Stimulated activated CD8-positive, alpha-beta memory T cell treated with anti-CD3 and anti-CD28 coated beads, Interleukin-4, amount 100 ng/mL, for 4 hours (primary cell): ENCODE data around the gene RGS3.
"Not testable (repeated sequence)": the region's sequence is repeated elsewhere in the genome, so short reads cannot be mapped to it uniquely, and the experiment has no call there.

ENCODE experiments used
- DNase-seq, 2 donors: peaks; one replicate each; pipeline ENCODE4 v3.0.0-alpha.2; 2020; ENCODE audit warnings: low read depth in 2 of 2, low spot score in 1 of 2

The RGS3 gene

DNA sequence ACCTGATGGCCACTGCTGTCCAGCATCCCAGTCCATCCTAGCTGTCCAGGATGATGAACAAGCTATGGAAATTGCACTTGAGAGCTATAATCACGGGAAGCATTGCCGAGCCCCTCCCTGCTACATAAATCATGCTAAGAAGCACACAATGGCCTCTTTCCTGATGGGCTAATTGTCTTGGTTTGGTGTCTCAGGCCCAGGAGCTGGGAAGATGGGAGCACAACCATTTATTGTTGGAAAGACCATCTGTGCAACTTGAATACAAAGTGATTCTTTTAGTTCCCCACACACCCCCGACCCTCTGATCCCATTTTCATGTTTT is 80.4 kb downstream of the RGS3 start:
- DNase-seq: no peak

DNA sequence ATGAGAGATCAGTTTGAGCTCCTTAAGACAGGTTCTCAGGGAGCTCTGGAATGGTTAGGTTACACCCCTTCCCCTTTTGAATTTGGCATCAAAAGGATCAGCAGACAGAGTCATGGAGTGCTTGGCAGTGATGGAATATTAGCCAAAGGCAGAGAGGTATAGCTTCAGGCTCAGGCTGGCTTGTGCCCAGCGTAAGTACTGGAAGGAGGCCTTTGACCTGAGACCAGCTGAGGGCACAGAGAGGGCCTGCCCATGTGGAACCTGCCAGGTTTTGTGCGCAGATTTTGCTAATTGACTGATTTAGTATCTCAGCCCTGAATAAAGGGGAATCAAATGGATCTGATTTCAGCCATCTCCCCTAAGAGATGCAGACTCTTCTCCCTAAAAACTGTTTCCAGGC is 81.5 kb downstream of the RGS3 start:
- DNase-seq: no peak

DNA sequence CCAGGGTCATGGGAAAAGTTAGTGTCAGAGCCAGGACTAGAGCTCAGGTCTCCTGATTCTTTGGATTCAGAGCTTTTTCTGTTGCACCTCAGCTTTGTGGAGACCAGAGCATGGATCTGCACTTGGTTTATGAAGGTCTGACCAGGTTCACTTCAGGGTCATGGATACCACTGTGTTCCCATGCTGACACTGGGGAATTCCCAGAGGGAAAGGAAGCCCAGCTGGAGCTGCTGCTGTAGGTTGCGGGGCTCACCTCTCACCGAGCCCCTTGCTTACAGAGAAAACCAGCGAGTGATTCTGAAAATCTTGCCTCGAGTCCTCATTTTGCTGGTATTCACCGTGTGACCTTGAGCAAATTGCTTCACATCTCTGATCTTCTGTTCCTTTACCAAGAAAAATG is 83.0 kb downstream of the RGS3 start:
- no peak for DNase-seq

DNA sequence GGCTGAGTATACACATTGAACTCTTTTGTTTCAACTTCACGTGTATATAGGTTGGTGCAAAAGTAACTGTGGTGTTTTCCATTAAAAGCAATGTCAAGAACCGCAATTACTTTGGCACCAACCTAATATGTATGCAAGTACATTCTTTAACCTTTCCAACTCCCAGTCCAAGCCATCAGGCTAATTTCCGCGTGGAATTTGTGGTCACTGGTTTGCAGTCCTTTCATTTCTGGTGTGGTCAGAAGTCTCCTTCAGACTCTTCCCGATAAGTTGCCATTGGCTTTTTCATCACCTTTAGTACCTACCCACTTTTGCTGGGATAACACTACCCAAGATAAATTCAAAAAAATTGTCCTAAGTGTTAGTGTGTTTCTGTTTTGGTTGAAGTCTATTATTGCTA is 84.0 kb downstream of the RGS3 start:
- no peak for DNase-seq

DNA sequence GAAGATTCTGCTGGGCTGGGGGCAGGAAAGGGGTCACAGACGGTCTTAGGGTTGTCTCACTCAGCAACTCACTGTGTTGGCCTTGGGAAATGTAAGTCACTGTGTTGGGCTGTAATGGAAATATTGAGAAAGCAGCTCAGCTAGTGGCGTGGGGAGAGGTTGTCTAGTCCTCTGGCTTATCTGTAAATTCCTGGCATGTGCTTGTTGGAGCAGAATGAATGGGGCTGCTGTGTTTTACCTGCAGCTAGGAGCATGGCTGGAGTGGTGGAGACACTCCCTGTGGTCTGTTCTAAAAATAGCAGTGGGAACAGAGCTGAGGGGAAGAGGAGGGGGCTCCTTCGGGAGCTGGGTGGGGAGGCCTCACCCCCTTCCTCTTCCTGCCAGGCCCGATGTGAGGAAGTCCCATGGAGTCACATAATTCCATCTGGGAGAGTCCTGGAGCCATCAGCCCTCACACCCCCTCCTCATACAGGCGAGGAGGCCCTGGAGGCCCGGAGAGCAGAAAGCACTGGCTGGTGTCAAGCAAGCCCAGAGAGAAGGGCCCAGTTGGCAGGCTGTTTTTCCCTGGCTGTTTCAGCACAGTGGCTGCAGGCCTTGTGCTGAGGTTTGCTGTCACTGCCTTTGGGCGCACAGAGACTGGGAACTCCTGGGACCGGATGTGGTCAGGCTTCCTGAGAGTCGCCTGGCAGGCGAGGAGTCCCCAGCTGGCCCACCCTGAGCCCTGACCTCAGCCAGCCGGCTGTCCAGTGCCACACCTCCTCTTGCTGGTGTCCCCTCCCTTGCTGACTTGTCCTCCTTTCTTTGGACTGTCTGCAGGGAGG is 84.9 kb downstream of the RGS3 start:
- peak in 1 of 2 donors; percentile 21 for DNase-seq

DNA sequence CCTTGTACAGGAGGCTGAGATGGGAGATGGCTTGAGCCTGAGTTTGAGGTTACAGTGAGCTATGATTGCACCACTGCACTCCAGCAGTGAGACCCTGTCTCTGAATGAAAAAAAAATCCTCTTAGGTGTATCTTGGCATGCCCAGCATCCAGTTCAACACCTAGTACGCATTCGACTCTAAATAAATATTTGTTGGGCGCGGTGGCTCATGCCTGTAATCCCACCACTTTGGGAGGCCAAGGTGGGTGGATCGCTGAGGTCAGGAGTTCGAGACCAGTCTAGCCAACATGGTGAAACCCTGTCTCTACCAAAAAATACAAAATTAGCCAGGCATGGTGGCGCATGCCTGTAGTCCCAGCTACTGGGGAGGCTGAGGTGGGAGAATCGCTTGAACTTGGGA is 86.4 kb downstream of the RGS3 start:
- DNase-seq: not testable (repeated sequence)

DNA sequence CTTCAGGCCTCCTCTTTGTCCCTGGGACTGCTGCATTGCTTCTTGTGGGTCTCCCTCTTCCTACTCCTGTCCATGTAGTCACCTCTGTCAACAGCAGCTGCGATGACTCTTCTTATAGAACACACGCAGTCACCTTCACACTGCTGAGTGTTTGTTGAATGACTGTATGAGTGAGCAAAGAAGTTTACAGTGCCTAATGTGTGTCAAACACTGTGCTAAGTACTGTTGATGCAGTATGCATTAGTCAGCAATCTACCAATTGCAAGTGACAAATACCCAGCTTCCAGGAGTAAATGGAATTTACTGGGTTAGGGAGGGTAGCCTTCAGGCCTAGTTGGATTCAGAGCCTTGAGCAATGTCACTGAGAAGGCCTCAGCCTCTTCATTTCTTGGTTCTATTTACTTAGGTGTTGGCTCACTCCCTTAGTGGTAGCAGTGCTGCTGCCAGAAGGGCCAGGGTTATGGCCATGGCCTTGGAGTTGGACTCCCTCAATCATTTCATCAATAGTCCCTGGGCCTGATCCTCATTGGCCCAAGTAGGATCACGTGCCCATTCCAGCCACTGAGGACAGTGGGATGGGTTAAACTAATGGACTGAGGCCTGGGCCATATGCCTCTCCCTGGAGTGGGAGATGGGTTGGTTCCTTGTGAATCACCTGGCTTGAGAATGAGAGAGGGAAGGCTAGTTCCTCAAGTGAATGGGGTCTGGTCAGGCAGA is 93.5 kb downstream of the RGS3 start:
- DNase-seq: no peak

DNA sequence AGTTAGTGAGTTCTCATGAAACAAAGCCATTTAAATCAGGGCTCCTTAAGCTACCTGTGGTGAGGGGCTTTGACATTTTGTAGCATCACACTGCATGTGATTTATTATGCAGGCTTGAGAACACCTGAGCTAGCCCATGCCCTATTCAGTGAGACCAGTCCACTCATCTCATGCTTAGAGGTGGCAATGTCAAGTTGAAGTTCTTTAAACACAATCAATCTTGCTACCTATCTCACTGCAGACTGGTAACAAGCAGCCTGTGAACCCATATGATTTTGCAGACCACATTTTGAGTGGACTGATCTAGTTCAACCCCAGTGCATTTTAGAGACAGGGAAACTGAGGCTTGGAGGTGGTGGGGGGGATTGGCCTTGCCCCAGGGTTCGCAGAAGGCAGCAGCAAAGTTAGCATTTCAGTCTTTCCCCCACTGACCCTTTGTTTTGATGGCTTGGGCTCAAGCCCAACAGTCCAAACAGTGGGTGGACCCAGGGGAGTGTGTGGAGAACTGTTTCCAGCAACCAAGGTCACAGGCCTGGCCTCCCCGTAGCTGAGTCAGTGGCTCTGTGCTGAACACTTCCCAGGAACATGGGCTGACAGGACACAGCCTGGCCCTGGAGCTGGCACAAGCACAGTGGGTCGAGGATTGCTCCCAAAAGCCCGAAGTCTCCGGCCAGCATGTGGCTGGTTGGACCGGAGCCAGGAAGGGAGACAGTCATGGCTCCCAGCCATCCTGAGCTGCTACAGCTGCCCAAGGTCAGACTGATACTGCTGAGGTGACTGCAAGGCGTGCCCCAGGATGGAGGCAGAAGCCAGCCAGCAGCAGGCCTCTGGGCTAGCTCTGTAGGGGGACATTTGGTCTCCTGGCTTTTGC is 95.3 kb downstream of the RGS3 start:
- no peak for DNase-seq

DNA sequence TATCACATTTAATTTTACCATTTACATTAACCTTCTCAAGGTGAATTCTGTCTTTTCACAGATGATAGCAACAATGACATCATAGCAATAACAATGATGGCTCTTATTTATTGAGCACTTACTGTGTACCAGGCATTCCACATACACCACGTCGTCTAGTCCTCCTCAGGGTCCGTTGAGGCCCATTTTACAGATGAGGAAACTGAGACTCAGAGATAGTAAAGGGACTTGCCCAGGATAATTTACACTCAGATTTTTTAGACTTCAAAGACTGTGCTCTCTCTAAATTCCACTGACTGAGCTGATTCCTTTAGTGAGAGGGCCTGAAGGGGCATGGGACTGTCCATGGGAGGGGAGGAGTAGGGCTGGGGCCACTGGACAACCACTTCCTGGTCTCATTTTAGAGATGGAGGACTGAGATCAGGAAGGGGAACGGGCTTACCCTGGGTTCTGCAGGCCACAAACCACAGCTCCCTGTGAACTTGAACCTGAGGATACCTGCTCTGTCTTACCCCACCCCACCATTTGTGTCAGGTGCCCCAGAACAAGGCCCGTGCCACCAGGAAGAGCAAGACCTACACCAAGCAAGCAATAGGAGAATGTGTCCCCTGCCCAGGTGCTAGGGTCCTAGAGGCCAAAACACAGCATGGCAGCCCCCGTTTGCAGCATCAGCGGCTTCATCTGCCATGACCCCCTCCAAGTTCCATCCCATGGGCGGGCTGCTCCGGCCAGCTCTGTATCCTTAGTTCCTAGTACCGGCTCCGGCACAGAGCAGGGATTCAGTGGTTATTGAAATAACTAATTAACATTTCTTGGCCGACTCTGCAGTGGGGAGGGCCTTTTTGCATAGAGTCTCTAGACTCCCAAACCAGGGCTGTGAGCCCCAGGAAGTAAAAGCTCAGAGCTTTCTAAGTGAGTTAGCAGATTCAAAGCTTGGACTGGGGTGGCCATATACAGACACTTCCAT is 96.6 kb downstream of the RGS3 start:
- DNase-seq: no peak

DNA sequence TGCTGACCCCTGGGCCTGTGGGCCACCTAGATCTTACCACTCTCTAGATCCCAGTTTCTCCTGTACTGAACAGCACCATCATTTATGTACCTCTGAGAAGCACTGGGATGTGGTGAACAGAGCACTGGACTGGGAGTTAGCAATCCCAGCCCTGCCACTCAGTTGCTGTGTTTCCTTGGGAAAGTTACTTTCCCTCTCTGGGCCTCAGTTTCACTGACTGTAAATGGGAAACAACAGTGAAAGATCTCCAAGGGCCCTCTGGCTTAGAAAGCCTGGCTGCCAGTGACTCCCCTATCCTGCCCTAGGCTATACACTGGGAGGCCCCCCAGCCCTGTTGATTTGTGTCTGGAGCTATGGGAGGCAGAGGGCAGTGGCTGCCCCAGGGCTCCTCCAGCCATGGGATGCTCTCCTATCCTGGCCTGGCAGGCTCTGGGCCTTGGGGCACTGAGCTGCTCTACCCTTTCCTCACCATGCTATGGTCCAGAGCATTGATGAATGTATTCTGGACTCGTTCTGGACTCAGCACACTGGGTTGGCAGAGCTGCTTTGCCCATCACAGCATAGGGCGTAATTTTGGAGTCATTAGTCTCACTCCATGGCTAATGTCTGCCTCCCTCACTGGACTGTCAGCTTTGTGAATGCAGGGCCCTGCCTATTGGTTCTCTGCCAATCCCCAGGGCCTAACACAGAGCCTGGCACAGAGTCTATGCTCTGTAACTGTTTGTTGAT is 99.3 kb downstream of the RGS3 start:
- DNase-seq: no peak

DNA sequence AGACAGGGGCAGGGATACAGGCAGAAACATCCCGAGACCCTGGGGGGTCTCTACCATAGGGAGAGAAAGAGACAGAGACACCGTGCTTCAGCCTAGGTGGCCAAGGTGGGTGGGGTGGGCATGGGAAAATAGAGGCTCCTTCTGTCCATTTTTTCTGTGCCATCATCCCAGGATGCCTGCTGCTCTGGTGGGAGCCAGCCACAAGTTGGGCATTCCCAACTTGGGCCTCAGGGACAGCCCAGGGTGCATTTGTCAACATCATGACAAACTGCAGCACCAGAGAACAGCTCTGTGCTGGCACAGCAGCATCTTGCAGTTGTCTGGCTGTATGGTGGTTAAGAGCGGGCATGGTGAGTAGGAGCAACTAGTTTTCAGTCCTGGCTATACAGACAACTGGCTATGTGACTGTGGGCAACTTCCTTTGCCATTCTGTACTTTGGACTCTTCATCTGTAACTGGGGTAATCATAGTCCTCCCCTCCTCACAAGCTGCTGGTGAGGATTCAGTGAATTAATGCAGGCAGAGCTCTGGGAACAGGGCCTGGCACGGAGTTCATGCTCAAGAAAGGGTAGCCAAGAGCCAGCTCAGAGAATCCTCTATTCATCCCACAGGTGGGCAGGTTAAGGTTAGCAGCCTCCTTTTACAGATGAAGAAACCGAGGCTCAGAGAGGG is 100.4 kb downstream of the RGS3 start:
- no peak for DNase-seq

DNA sequence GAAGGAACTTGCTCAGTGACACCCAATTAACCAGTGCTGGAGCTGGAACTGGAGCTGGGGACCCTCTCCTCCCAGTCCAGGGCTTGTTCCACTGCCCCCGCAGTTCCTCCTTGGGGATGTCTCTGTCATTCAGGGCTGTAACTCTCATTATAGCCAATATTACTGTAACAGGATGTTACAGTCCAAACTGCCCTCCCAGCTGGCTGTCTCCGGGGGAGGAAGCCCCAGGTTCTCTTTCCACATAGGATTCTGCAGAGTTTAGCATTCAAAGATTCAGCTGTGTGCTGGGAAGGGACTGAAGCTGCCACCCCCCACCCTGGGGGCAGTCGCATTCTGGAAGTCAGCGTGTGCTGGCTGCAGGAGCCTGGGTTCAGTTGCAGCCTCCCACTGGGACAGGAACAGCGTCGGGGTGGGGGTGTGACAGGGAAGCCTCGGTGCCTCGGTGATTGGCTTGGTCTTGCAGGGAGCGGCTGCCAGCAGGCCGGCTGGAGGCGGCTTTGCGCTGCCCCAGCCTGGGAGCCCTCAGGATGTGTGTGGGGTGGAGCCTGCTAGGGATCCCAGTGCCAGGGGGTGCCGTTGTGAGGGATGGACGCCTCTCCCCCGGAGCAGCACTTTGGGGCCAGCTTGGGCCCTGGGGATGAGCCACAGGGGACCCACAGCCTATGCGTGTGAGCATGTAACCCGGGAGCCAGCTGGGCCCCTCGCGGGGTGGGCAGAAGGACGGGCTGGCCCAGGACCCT is 101.1 kb downstream of the RGS3 start:
- no peak for DNase-seq

DNA sequence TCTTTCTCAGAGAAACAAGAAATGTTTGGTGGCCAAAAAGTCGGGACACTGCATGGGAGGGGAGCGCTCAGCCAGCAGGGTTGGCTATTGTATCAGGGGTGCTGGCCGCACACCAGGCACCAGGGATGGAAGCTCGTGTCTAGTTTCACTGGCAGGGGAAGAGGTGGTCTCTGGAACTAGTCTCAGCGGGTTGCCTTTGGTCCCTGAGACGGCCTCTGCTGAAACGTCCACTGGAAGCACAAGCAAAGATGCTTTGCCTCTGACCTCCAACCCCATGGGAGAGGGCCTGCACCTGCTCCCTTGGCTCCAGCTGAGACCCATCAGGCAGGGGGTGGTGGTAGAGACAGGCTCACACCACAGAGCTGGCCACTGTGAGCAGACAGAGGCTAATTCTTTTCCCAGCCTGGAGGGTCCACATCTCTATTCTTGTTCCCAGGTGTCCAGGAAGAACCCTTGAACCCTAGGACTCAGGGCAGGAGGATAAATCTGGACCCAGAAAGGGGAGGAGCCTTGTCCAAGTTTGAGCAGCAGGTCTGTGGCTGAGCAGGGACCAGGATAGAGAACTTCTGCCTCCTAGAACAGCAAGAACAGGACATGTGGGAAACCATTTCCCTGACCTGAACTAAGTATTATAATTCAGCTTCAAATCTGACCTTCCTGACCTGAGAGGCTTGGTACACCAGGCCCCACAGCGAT is 102.6 kb downstream of the RGS3 start:
- no peak for DNase-seq

DNA sequence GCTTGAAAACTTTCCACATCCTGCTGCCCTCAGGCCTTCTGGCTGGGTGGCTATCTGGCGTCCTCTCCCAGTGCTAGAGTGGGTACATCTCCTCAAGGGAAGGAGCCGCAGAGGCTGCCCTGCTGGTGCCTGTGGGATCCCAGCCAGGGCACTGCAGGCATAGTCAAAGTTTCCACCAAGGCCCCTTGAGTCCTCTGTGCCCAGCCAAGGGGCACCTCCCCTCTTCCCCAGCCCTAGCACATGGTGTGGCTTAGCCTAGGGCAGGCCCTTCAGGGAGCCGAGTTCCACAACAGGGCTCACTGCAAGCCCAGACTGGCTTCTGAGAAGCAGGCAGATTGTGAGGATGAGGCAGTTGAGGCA is 103.2 kb downstream of the RGS3 start:
- no peak for DNase-seq

DNA sequence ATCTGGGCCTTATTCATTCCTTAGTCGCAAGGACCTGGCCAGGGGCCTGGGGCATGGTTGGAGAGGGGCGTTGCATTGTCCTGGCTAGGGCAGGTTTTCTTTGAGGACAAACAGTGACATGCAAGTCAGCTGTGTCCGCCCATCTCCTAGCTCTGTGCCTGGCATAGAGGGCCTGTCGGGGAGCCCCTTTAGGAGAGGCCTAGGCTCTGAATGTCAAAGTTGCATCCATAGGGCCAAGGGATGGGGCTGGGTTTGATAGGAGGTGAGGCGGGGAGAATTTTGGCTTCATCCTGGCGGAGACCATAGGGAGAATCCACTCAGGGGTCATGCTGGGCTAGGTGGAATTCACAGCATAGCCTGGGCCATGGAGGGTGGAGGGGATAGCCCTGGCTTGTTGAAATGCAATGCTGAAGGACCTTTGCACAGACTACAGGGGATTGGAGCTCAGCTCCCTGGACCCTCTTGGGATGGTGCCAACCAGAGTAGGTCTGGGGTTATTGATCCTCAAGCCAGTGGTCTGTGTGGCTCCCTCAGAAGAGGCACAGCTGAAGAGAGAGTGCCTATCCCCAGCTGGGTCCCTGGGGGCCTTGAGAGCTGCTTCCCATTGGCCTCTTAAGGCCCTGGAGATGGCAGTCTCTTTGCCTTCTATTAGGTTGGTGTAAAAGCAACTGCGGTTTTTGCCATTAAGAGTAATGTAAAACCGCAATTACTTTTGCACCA is 104.0 kb downstream of the RGS3 start:
- DNase-seq: no peak

DNA sequence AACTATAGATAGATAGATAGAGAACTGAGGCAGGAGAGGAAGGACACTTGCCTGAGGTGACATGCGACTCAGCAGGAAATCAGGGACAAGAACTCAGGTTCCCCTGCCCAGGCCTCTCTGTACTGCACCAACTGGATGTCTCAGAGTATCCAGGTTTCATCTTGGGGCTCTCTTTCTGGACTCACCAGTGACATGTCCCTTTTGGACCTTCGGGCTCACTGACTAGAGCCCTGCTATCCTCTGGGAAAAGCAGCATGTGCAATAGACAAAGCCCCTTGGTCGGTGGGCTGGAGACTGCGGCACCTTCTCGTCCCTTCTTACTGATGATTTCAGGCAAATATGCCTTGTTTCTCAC is 104.5 kb downstream of the RGS3 start:
- DNase-seq: no peak

DNA sequence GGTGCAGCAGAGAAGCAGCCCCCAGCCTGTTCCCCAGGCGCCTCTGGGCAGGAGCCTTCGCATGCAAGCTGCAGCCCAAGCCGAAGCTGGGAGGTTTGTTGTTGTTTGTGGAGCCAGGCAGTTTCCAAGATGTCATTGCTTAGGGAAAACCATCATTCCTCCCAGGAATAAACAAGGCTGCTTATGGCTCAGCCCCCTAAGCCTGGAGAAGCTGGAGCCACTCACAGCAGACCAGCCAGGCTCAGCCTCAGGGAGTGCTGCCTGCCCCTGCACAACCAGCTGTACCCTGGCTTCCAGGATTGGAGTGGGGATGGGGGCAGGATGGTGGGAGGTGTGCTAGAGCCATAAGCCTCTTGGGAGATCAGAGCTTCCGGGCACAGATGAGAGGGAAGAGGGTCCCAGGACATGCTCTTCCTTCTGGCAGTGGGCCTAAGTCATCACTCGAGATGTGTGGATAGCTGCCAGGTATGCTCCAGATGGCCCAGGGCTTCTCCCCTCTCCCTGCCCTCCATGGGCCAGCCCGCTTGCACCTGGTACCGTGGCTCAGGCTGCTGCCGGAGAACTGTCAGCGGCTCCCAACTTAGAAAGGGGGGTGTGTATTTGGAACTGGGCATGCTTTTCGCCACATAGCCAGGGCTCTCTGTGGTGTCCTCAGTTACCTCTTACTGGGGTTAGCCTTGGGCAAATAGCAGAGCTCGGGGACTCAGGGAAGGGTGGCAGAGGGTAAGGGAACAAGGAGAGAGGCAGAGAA is 105.2 kb downstream of the RGS3 start:
- DNase-seq: no peak
